H9 (cell line): ENCODE data around the gene G3BP1. TPM values are rescaled to one million over a fixed set of nuclear protein-coding genes. Genes with fewer than 3 reads are reported as not detected.

Experiments
- DNase-seq: peaks from one replicate; pipeline ENCODE4 v3.0.0-alpha.2; 2017
- H2AFZ ChIP-seq: one replicate; pipeline ENCODE4 v1.6.1; 2013; ENCODE audit warnings: mild to moderate bottlenecking, low read length, control low read depth, moderate library complexity
- H2AK5ac ChIP-seq: 2 replicates; pipeline ENCODE4 v1.6.1; 2013; ENCODE audit warnings: low read length, control low read depth, mixed read lengths; ENCODE audit not compliant: insufficient read length
- H2BK120ac ChIP-seq: one replicate; pipeline ENCODE4 v1.6.1; 2013; ENCODE audit warnings: low read depth, mild to moderate bottlenecking, low read length, control low read depth, inconsistent platforms; ENCODE audit not compliant: poor library complexity, severe bottlenecking
- H2BK12ac ChIP-seq: 2 replicates; pipeline ENCODE4 v1.6.1; 2013; ENCODE audit warnings: low read length, control low read depth, mixed read lengths, low read depth; ENCODE audit not compliant: insufficient read length
- H2BK15ac ChIP-seq: 2 replicates; pipeline ENCODE4 v1.6.1; 2013; ENCODE audit warnings: low read depth, low read length, control low read depth
- H2BK20ac ChIP-seq: one replicate; pipeline ENCODE4 v1.6.1; 2013; ENCODE audit warnings: low read depth, mild to moderate bottlenecking, low read length, control low read depth, inconsistent platforms; ENCODE audit not compliant: poor library complexity, severe bottlenecking
- H2BK5ac ChIP-seq: 2 replicates; pipeline ENCODE4 v1.6.1; 2013; ENCODE audit warnings: low read length, control low read depth, mixed read lengths; ENCODE audit not compliant: insufficient read length
- H3K14ac ChIP-seq: 2 replicates; pipeline ENCODE4 v1.6.1; 2013; ENCODE audit warnings: low read length, control low read depth; ENCODE audit not compliant: insufficient read depth
- H3K18ac ChIP-seq: 2 replicates; pipeline ENCODE4 v1.6.1; 2013; ENCODE audit warnings: low read depth, mild to moderate bottlenecking, mixed read lengths, low read length, control low read depth; ENCODE audit not compliant: insufficient read length
- H3K23ac ChIP-seq: 2 replicates; pipeline ENCODE4 v1.6.1; 2013; ENCODE audit warnings: low read length, control low read depth, mixed read lengths, low read depth; ENCODE audit not compliant: insufficient read length
- H3K23me2 ChIP-seq: 2 replicates; pipeline ENCODE4 v1.6.1; 2013; ENCODE audit warnings: low read depth, mild to moderate bottlenecking, mixed read lengths, low read length, control low read depth; ENCODE audit not compliant: insufficient read length, poor library complexity, severe bottlenecking
- H3K27ac ChIP-seq: 2 replicates; pipeline ENCODE4 v1.5.1; 2013; ENCODE audit warnings: low read length, control low read depth, mixed read lengths, low read depth; ENCODE audit not compliant: insufficient read length
- H3K27me3 ChIP-seq: 2 replicates; pipeline ENCODE4 v1.6.1; 2013; ENCODE audit warnings: low read length, control low read depth, inconsistent platforms; ENCODE audit not compliant: insufficient read depth
- H3K4ac ChIP-seq: 2 replicates; pipeline ENCODE4 v1.6.1; 2013; ENCODE audit warnings: low read depth, mild to moderate bottlenecking, control low read depth, inconsistent platforms, low read length, moderate library complexity
- H3K4me1 ChIP-seq: 2 replicates; pipeline ENCODE4 v1.6.1; 2013; ENCODE audit warnings: low read length, control low read depth, inconsistent platforms; ENCODE audit not compliant: insufficient read depth
- H3K4me2 ChIP-seq: 2 replicates; pipeline ENCODE4 v1.6.1; 2013; ENCODE audit warnings: low read length, control low read depth, mixed read lengths; ENCODE audit not compliant: insufficient read length, insufficient read depth
- H3K56ac ChIP-seq: 2 replicates; pipeline ENCODE4 v1.6.1; 2013; ENCODE audit warnings: low read depth, mild to moderate bottlenecking, mixed read lengths, low read length, control low read depth; ENCODE audit not compliant: insufficient read length
- H3K79me1 ChIP-seq: 2 replicates; pipeline ENCODE4 v1.6.1; 2013; ENCODE audit warnings: low read depth, mild to moderate bottlenecking, moderate library complexity, low read length, control low read depth, inconsistent platforms; ENCODE audit not compliant: insufficient read depth, poor library complexity, severe bottlenecking
- H3K79me2 ChIP-seq: 2 replicates; pipeline ENCODE4 v1.6.1; 2013; ENCODE audit warnings: low read length, control low read depth, inconsistent platforms; ENCODE audit not compliant: insufficient read depth
- H3K9ac ChIP-seq: 2 replicates; pipeline ENCODE4 v1.6.1; 2013; ENCODE audit warnings: low read length, control low read depth, mixed read lengths; ENCODE audit not compliant: insufficient read length; ENCODE audit errors: extremely low read depth
- H3K9me3 ChIP-seq: one replicate; pipeline ENCODE4 v1.6.1; 2013; ENCODE audit warnings: low read depth, low read length, inconsistent platforms; ENCODE audit not compliant: control insufficient read depth
- H3T11ph ChIP-seq: one replicate; pipeline ENCODE4 v1.6.1; 2013; ENCODE audit warnings: mild to moderate bottlenecking, low read length, control low read depth, inconsistent platforms
- H4K20me1 ChIP-seq: one replicate; pipeline ENCODE4 v1.6.1; 2013; ENCODE audit not compliant: control insufficient read depth, insufficient read length, insufficient read depth
- H4K5ac ChIP-seq: 2 replicates; pipeline ENCODE4 v1.6.1; 2013; ENCODE audit warnings: low read depth, mild to moderate bottlenecking, mixed read lengths, low read length, control low read depth; ENCODE audit not compliant: insufficient read length
- H4K8ac ChIP-seq: replicated peaks from 2 replicates; pipeline ENCODE4 v1.6.1; 2013; ENCODE audit warnings: low read length, control low read depth, mixed read lengths, low read depth; ENCODE audit not compliant: insufficient read length
- H4K91ac ChIP-seq: 2 replicates; pipeline ENCODE4 v1.6.1; 2013; ENCODE audit warnings: low read depth, mild to moderate bottlenecking, moderate library complexity, mixed read lengths, low read length, control low read depth; ENCODE audit not compliant: insufficient read length
- H3K27ac Mint-ChIP-seq, 3 experiments: 2 replicates in 2 of 3; 3 replicates in 1 of 3; pipeline ENCODE4 v1.8.0; 2020 to 2021; ENCODE audit warnings: mixed read lengths in 3 of 3, mild to moderate bottlenecking in 1 of 3, moderate library complexity in 1 of 3
- H3K27me3 Mint-ChIP-seq: 2 replicates; pipeline ENCODE4 v1.8.0; 2021; ENCODE audit warnings: low read depth, mild to moderate bottlenecking, moderate library complexity, mixed read lengths
- H3K36me3 Mint-ChIP-seq, 3 experiments: 2 replicates in 2 of 3; 3 replicates in 1 of 3; pipeline ENCODE4 v1.8.0; 2020 to 2021; ENCODE audit warnings: low read depth in 3 of 3, mixed read lengths in 3 of 3; ENCODE audit not compliant: insufficient read depth in 1 of 3
- H3K4me1 Mint-ChIP-seq, 2 experiments: 2 replicates each; pipeline ENCODE4 v1.8.0; 2020; ENCODE audit warnings: mixed read lengths in 2 of 2
- H3K4me3 Mint-ChIP-seq, 2 experiments: 2 replicates in 1 of 2; 3 replicates in 1 of 2; pipeline ENCODE4 v1.8.0; 2020 to 2021; ENCODE audit warnings: mild to moderate bottlenecking in 2 of 2, mixed read lengths in 2 of 2, moderate library complexity in 1 of 2
- H3K9me3 Mint-ChIP-seq, 2 experiments: 2 replicates in 1 of 2; 3 replicates in 1 of 2; pipeline ENCODE4 v1.8.0; 2020; ENCODE audit warnings: mild to moderate bottlenecking in 2 of 2, mixed read lengths in 2 of 2, moderate library complexity in 1 of 2
- WGBS: extraction: QIAGEN DNeasy Blood & Tissue Kit; methylation state at CpG from one replicate; pipeline ENCODE4 v1.1.7; 2013; ENCODE audit warnings: missing lambda C conversion rate, low lambda C conversion rate, mixed read lengths; ENCODE audit not compliant: insufficient read length; ENCODE audit errors: extremely low coverage; 5-methylcytosine and 5-hydroxymethylcytosine counted together
- total RNA-seq: library from RNA; stranded (reverse); gene quantifications from 2 replicates; pipeline ENCODE4 v1.2.1, GENCODE V29; 2021
- TF ChIP-seq, protein P1 (sequence below): fragments of 200-600 bp; sonication (generic); conservative IDR thresholded peaks from 3 replicates; pipeline ENCODE4 v1.8.0; 2021; ENCODE audit warnings: antibody characterized with exemption, mild to moderate bottlenecking

The G3BP1 gene
- total RNA-seq, 1 experiment from 2014 or later = 439 TPM

DNA sequence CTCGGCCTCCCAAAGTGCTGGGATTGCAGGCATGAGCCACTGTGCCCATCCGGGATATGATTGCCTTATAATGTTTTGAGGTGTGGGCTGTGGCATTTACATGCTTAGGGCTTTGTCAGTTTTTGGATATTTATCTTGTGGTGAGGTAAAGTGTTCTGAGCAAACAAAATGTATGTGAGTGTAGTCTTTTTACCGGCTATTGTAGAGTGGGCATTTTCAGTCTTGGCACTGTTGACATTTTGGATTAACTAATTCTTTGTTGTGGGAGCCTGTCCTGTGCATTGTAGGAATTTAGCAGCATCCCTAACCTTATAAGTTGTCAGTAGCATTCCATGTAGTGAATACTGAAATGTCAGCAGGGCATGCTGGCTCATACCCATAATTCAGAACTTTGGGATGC is 21.6 kb downstream of the G3BP1 start:
- no peaks in the 10 kb centered on the region for H3K23me2 ChIP-seq
- no peak overlapping the region for H4K8ac ChIP-seq
- no peak overlapping the region for H2AFZ ChIP-seq
- H3K4me2 ChIP-seq = no peak overlapping the region
- Mint-ChIP-seq H3K36me3 (peaks cover 65 to 96% (median 95%) of the 10 kb centered on the region in 3 experiments; a peak in 6 of 7 replicates), H3K27ac (peak overlapping the region in 1 of 3 experiments; percentile 44; a peak in 1 of 7 replicates), H3K4me3 (no peak overlapping the region), H3K9me3 (no peaks in the 10 kb centered on the region), H3K27me3 (no peaks in the 10 kb centered on the region; the same call in 1 of the 2 replicates), H3K4me1 (no peaks in the 10 kb centered on the region)
- H2BK5ac ChIP-seq = no peak overlapping the region
- no peak overlapping the region for H2BK120ac ChIP-seq
- no peaks in the 10 kb centered on the region for H3K9me3 ChIP-seq
- H2BK15ac ChIP-seq = no peak overlapping the region
- DNase-seq = no peak
- H3K23ac ChIP-seq = no peak overlapping the region
- H3K4me1 ChIP-seq = no peaks in the 10 kb centered on the region
- no peak overlapping the region for H4K91ac ChIP-seq
- peaks cover 12% of the 10 kb centered on the region for H3K79me1 ChIP-seq
- no CpG with 5 or more reads among the region's 3 CpGs for WGBS
- no peaks in the 10 kb centered on the region for H3K27me3 ChIP-seq
- H2BK12ac ChIP-seq = no peak overlapping the region
- H3K14ac ChIP-seq = no peak overlapping the region
- no peaks in the 10 kb centered on the region for H4K20me1 ChIP-seq
- peaks cover 24% of the 10 kb centered on the region; the same call in 1 of the 2 replicates for H3K79me2 ChIP-seq
- H3K9ac ChIP-seq = no peak overlapping the region
- H2BK20ac ChIP-seq = no peak overlapping the region
- no peak overlapping the region for H4K5ac ChIP-seq
- no peak overlapping the region for H3K18ac ChIP-seq
- H3K4ac ChIP-seq = no peak overlapping the region
- H3K27ac ChIP-seq = no peak overlapping the region
- TF ChIP-seq, protein P1, sequence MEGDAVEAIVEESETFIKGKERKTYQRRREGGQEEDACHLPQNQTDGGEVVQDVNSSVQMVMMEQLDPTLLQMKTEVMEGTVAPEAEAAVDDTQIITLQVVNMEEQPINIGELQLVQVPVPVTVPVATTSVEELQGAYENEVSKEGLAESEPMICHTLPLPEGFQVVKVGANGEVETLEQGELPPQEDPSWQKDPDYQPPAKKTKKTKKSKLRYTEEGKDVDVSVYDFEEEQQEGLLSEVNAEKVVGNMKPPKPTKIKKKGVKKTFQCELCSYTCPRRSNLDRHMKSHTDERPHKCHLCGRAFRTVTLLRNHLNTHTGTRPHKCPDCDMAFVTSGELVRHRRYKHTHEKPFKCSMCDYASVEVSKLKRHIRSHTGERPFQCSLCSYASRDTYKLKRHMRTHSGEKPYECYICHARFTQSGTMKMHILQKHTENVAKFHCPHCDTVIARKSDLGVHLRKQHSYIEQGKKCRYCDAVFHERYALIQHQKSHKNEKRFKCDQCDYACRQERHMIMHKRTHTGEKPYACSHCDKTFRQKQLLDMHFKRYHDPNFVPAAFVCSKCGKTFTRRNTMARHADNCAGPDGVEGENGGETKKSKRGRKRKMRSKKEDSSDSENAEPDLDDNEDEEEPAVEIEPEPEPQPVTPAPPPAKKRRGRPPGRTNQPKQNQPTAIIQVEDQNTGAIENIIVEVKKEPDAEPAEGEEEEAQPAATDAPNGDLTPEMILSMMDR = no peak
- no peak overlapping the region for H3K56ac ChIP-seq
- no peak overlapping the region for H3T11ph ChIP-seq
- H2AK5ac ChIP-seq = no peak overlapping the region
